SH-SY5Y (cell line): ENCODE results near the gene E2F4.

ENCODE experiments used
- GATA2 ChIP-seq: IDR thresholded peaks from 2 replicates; pipeline ENCODE4 v1.6.1; 2011; ENCODE audit warnings: mild to moderate bottlenecking, low read depth, low read length
- GATA3 ChIP-seq: IDR thresholded peaks from 2 replicates; pipeline ENCODE4 v1.6.1; 2011; ENCODE audit warnings: low read depth, mild to moderate bottlenecking, low read length, moderate library complexity

DNA sequence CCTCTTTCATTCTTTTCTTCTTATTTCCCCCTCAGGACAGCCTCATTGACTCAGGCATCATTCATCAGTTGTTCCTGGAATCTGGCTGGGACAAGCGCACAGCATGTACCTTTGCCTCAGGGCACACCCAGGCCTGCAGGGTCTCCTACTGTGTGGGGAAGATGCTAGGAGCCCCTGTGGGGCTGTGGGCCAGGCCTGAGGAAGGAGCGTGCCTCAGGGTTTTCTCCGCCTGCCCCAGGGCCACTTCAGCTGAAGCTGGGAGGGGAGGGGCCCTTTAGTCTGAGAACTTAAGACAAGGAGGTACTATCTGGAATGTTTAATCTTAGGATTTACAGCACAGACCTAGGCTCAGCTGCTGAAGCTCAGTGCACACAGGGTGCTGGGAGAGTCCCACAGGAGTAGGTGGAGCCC lies 14.9 kb downstream of the E2F4 start:
- no peak for TF ChIP-seq GATA3
- TF ChIP-seq GATA2: no peak
